ENCODE data around the gene PNPLA7.

PNPLA7 gene

DNA sequence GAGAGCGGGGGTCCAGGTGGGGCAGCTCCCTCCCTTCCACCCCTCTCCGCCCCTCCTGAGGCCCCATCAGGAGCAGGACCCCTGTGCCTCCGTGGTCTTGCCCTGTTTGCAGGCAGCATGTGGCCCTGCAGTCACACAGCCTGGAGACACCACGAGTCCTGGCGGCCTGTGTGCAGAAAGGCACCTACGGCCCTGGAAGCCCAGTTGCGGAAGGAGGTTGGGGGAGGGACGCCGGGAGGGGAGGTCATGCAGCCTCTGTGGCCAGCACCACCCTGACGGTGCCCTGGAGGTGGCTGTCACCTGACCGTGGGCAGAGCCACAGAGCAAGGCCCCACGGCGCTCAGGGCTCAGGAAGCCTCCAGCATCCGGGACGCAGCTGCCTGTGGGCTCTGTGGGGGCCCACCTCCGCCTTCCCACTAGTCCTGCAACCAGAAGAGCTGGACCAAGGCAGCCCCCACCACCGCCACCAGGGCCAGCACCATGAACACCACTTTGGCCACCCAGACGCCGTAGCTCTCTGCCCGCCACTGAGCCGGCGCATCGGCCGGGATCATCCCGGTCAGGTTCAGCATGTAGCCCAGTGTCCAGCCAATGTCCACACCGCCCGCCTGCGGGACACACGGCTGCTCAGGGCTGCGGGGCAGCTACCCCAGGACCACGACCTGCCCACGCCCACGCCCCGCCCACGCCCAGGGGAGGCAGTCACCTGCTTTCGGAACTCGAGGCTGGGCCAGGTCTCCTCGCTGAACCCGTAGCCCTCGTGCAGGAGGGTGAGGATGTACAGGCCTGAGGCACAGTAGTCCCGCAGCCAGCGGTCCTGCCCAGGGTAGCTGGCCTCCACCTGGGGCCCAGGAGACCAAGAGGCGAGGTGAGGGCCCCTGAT lies 115.5 kb downstream of the PNPLA7 start:
- DNase-seq (ENCODE audit: low read depth): no peak

- no peak for DNase-seq (ENCODE audit: low read depth)
These were observed 116.2 kb downstream of the PNPLA7 start for GRCh38 chr9:137433916-137434431.

- no peak for DNase-seq (ENCODE audit: low read depth)
These were observed 116.8 kb downstream of the PNPLA7 start for GRCh38 chr9:137433349-137433915.

- DNase-seq (ENCODE audit: low read depth): no peak
These were observed 117.4 kb downstream of the PNPLA7 start for GRCh38 chr9:137432687-137433348.

DNA sequence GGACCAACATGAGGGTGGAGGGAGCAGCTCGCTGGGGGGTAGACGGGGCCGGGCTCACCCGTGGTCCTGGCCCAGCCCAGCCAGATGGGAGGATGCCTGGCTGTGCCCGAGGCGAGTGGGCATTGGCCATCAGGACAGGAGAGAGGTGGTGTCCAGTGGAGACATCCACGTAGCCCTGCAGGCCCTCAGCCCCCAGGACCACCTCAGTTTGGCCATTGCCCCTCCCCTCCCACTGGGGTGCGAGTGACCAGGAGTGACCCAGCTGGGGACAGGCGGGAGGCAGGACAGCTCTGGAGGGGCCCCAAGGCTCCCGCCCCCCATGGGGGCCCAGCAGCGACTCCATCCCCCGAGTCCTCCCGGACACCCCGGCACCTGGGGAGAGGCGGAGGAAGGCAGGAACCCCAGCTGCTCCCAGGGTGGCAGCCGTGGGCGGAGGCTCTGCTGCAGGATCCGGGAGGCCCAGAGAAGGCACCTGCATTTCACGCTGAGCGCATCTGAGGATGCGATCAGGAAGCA lies 118.7 kb downstream of the PNPLA7 start:
- no peak for DNase-seq (ENCODE audit: low read depth)

DNA sequence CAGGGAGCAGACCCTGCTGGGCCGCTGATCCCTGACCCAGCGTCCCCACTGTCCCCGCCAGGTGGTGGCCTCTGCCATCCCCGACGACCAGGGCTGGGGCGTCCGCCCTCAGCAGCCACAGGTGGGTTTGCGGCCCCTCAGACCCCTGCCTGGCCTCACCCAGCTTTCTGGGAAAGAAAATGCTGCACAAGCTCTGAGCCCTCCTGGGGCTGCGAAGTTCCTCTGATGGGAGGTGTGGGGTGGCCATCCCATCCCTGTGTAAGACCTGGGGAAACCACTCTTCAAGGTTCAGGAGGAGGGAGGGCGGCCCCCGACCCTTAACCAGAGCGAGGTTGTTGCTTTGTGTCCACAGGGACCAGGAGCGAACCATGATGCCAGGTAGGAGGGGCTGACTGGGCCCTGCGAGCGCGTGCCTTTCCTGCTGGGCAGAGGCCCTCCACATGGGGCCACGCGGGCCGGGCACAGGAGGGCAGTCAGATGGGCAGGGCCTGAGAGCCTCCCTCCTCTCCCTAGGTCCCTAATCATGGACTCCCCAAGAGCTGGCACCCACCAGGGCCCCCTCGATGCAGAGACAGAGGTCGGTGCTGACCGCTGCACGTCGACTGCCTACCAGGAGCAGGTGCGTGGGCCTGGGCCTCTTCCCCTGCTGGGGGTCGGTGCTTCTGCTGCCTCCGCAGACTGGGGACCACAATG lies 119.3 kb downstream of the PNPLA7 start:
- DNase-seq (ENCODE audit: low read depth): no peak

DNA sequence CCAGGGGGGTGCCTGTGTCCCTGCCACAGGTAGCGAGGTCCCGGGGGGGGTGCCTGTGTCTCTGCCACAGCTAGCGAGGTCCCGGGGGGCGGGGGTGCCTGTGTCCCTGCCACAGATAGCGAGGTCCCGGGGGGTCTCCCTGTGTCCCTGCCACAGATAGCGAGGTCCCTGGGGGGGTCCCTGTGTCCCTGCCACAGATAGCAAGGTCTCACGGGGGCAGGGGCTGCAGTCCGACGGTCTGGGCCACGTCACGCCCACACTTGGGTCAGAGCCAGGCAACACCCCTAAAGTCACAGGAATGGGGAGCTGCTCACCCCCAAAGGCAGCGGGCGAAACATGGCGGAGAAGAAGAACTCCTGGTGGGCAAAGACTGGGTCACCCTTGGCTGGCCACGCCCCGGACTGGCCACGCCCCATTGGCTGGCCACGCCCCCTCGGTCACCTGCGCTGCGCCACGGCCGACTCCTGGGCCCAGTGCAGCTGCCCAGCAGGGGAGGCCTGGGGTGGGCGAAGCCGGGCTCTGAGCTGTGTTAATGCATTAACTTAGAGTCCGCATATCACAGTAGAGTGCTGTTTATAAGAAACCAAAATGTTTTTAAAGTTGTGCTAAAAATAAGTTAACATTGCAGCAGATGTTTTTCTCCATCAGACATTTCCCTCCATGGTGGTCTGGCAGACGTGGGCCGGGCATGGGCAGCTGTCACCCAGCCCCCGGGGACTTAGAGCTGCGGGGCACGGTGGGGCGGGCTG lies 120.1 kb downstream of the PNPLA7 start:
- no peak for DNase-seq (ENCODE audit: low read depth)

GRCh38 chr9:137429546-137429890 lies 120.7 kb downstream of the PNPLA7 start:
- no peak for DNase-seq (ENCODE audit: low read depth)

DNA sequence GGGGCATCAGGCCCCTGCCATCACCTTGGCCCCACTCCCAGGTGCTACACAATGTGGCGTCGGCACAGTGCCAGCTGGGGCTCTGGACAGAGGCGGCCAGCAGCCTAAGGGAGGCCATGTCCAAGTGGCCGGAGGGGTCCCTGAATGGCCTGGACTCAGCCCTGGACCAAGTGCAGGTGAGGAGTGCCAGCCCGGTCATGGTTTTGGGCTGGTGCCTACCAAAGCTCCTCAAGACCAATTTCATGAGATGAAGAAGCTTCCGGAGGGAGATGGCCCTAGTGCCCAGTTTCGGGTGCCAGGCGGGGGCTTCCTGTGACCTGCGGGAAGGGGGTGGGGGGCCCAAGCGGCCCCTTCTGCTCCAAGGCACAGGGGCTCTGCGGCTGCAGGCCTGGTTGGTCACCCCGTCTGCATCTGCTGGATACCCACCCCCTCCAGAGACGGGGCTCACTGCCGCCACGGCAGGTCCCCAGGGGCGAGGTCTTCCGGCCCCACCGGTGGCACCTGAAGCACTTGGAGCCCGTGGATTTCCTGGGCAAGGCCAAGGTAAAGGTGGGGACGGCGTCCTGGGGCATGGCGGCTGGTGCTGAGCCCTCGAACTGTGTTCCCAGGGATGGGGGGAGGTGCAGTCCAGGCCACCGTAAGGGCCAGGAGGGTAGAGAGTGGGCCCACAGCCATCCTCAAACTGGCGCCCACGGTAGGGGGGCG lies 121.2 kb downstream of the PNPLA7 start:
- DNase-seq (ENCODE audit: low read depth): no peak

- no peak for DNase-seq (ENCODE audit: low read depth)
These were observed 121.9 kb downstream of the PNPLA7 start for GRCh38 chr9:137428311-137428630.

GRCh38 chr9:137427454-137428310 lies 122.5 kb downstream of the PNPLA7 start:
- no peak for DNase-seq (ENCODE audit: low read depth)

GRCh38 chr9:137426018-137426681 lies 124.1 kb downstream of the PNPLA7 start:
- DNase-seq (ENCODE audit: low read depth): no peak

- DNase-seq (ENCODE audit: low read depth): no peak
These were observed 126.5 kb downstream of the PNPLA7 start for GRCh38 chr9:137423514-137424291.

GRCh38 chr9:137422604-137423513 lies 127.3 kb downstream of the PNPLA7 start, which contains the start of the genes EXD3 and NOXA1:
EXD3 (minus strand) TSS chr9:137423162; CDS start chr9:137395357, 27,805 bp downstream.
NOXA1 (plus strand) TSS chr9:137423393; CDS start chr9:137423530, 137 bp downstream.
- DNase-seq (ENCODE audit: low read depth): peak; percentile 49

DNA sequence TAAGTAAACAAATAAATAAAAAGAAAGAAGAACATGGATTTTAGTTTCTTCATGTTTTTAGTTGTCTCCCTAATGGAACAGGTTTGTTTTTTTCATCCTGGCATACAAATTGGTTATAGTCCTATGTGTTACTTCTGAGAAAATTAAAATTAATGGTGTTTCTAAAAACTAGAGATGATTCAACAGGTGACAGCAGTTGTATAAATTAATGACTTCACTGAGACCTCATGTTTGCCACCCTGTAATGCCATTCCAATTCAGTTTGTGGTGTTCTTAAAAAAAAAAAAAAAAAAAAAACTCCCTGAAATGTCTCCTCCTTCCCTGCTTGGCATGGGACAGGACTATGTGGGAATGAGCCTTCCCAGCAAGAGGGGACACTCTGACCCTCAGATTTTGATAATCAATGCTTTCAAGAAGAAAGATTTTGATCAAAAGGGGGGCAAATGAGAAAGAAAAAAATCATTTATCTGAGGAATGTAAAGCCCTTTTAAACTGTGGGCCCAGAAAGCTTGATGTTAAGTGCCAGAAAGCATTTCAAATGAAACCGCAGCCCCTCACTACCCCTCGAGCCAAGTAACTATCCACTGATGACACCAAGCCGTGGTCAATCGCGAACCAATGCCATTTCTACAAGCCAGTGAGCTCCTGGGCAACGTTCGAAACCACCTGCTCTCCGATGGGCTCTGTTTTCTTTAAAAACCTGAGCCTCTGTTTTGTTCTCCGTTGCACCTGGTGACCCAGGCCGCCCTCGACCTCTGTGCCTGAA lies 128.2 kb downstream of the PNPLA7 start:
- DNase-seq (ENCODE audit: low read depth): no peak
